T-helper 1 cell treated with Interleukin-12 subunit alpha and Interleukin-12 subunit beta and Interleukin-4 antibody, amounts not matched to agents 30 ng/mL and 1 ng/mL, for 36 hours (primary cell): ENCODE data around the gene SLC25A23. TPM values are rescaled to one million over a fixed set of nuclear protein-coding genes. Genes with fewer than 3 reads are reported as not detected.
"Not testable (repeated sequence)": the region's sequence is repeated elsewhere in the genome, so short reads cannot be mapped to it uniquely, and the experiment has no call there.

Experiments used
- intact Hi-C: fragments of 100-400 bp; cut with micrococcal nuclease; formaldehyde crosslinking; loops from one replicate; pipeline ENCODE4 v1.15.1; 2024
- total RNA-seq: library from RNA; stranded (reverse); gene quantifications from 2 replicates; pipeline ENCODE4 v1.2.3, GENCODE V29; 2022

The SLC25A23 gene
- total RNA-seq, 1 donor from 2014 or later = 25.6 TPM

- intact Hi-C loops = no loop called here
These were observed 53.2 kb downstream of the SLC25A23 start for GRCh38 chr19:6406401-6406800.

GRCh38 chr19:6402837-6403608, 56.6 kb downstream of the SLC25A23 start:
- intact Hi-C loops = no loop called here

DNA sequence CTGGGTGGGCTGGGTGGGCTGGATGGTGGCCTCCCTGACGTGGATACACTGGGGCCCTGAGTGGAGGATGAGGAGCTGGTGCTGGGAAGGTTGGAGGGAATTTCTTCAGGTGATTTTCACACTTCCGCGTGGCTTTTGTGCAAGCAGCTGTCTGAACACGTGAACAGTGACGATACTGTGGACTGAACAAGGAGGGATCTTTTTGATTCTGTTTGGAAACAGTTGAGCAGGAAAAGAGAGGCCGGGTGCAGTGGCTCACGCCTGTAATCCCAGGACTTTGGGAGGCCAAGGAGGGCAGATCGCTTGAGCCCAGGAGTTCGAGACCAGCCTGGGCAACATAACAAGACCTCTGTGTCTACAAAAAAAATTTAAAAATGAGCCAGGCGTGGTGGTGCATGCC, 57.5 kb downstream of the SLC25A23 start:
- intact Hi-C loops = no loop called here

DNA sequence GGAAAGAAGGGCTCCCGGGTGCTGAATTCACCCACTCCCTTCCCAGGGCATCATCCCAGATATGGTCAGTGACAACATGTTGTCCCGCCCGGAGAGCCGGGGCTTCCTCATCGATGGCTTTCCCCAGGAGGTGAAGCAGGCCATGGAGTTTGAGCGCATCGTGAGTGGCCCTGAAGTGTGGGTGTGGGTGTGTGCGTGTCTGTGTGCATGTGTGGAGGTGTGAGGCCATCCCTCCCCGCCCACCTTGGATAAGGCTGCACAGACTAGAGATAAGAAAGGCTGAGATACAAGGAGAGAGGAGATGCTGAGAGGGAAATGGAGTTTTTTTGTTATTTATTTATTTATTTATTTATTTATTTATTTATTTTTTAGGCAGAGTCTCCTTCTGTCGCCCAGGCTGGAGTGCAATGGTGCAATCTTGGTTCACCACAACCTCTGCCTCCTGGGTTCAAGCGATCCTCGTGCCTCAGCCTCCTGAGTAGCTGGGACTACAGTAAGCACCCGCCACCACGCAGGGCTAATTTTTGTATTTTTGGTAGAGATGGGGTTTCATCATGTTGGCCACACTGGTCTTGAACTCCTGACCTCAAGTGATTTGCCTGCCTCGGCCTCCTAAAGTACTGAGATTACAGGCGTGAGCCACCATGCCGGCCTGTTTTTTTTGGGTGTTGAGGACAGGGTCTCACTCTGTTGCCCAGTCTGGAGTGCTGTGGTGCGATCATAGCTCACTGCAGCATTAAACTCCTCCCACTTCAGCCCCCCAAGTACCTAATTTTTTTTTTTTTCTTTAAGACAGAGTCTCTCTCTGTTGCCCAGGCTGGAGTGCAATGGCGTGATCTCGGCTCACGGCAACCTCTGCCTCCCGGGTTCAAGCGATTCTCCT, 59.3 kb downstream of the SLC25A23 start:
- intact Hi-C loops = not testable (repeated sequence)

- intact Hi-C loops = no loop called here
These were observed 63.3 kb downstream of the SLC25A23 start for GRCh38 chr19:6396305-6396704.

- intact Hi-C loops = loop anchor here (5.0 kb wide), 1 partner anchor 342 kb away; the partner anchor contains the start of genes GPR108 and TRIP10
These were observed 64.8 kb downstream of the SLC25A23 start for GRCh38 chr19:6394831-6395230.

GRCh38 chr19:6393983-6394412, 65.6 kb downstream of the SLC25A23 start:
- intact Hi-C loops = loop anchor here (1.0 to 5.0 kb wide), 6 partner anchors 21 to 490 kb away; partner anchors contain the start of genes CLPP, GPR108, TRIP10 and VMAC

- intact Hi-C loops = loop anchor here (1.0 to 5.0 kb wide), 6 partner anchors 20 to 489 kb away; partner anchors contain the start of genes CLPP, GPR108, TRIP10 and VMAC
These were observed 66.3 kb downstream of the SLC25A23 start, which contains the start of gene GTF2F1 for GRCh38 chr19:6393074-6393982. TSS of gene GTF2F1 (minus strand) at chr19:6393164. CDS start at chr19:6392995, 169 bp downstream.

DNA sequence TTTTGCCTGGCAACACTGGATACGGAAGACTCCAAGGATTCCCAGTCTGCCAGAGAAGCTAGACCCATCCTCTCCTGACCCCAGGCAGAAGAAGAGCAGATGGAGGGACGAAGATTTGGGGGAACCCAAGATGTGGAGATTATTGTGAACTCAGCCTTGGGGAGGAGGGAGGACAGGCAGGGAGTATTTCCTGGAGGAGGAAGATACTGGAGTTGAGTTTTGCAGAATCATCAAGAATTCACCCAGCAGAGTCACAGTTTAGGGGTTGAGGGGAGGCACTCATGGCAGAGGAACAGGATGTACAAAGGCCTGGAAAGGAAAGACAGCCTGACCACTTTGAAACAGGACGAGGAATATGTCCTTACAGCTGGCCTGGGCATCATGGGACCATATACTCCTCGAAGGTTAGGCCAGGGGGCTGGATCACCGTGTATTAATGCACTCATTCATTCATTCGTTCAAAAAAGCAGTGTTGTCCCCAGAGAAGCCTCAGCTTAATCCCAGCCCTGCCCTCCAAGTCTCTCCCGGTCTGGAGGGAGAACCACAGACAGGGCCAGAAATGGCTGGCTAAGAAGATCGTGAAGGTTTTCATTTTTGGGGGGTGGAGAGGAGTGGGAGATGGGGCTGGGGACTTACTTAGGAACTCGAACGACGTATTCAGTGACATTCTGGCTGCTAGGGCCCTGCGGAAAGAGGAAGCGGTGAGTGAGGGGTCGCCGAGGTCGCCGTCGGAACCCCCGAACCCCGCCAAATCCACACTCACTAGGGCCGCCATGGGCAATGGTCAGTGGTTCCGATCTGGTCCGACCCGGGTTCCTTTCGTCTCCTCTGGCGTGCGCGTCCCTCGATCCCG, 67.1 kb downstream of the SLC25A23 start:
- intact Hi-C loops = loop anchor here (1.0 to 5.0 kb wide), 6 partner anchors 19 to 488 kb away; partner anchors contain the start of genes CLPP, GPR108, TRIP10 and VMAC

Other genes with a start within 250 kb of the SLC25A23 start
- 45.6 and 48.0 TPM in 2 replicates for gene MLLT1, start 179.8 kb downstream of the SLC25A23 start, total RNA-seq
- gene ACER1, start 126.2 kb downstream of the SLC25A23 start, total RNA-seq = 0.76 and 0.81 TPM in 2 replicates
- 133 TPM in 2 replicates for gene CLPP, start 98.3 kb downstream of the SLC25A23 start, total RNA-seq
- 31.4 and 31.7 TPM in 2 replicates for gene ALKBH7, start 87.0 kb downstream of the SLC25A23 start, total RNA-seq
- 1.8 and 1.9 TPM in 2 replicates for gene PSPN, start 83.9 kb downstream of the SLC25A23 start, total RNA-seq
- 65.9 and 66.3 TPM in 2 replicates for gene GTF2F1, start 66.6 kb downstream of the SLC25A23 start, total RNA-seq
- 269 and 278 TPM in 2 replicates for gene KHSRP, start 35.0 kb downstream of the SLC25A23 start, total RNA-seq
- 0.32 and 0.44 TPM in 2 replicates for gene SLC25A41, start 26.0 kb downstream of the SLC25A23 start, total RNA-seq
- gene CRB3, start 4.5 kb upstream of the SLC25A23 start, total RNA-seq = not detected in 2 replicates
- 110 and 116 TPM in 2 replicates for gene DENND1C, start 22.0 kb upstream of the SLC25A23 start, total RNA-seq
- 1.5 and 2.4 TPM in 2 replicates for gene TUBB4A, start 42.5 kb upstream of the SLC25A23 start, total RNA-seq
- gene TNFSF9, start 71.2 kb upstream of the SLC25A23 start, total RNA-seq = 5.8 TPM in 2 replicates
- gene CD70, start 131.4 kb upstream of the SLC25A23 start, total RNA-seq = 73.7 and 75.9 TPM in 2 replicates
- 25.8 and 28.0 TPM in 2 replicates for gene TNFSF14, start 210.4 kb upstream of the SLC25A23 start, total RNA-seq